ENCODE data around the gene SORCS3. TPM values are rescaled to one million over a fixed set of nuclear protein-coding genes. Genes with fewer than 3 reads are reported as not detected.

Gene SORCS3
- total RNA-seq, 1 experiment from 2014 or later, result 0.04 TPM

GRCh38 chr10:104665174-104665573, 24.1 kb downstream of the SORCS3 start:
- no peak overlapping the region for H2AFZ ChIP-seq (ENCODE audit: low read length)
- H3K79me1 ChIP-seq (ENCODE audit: insufficient read depth, low read depth, low read length, poor library complexity, severe bottlenecking), result no peaks in the 10 kb centered on the region
- no peak overlapping the region for H3K4me2 ChIP-seq (ENCODE audit: insufficient read depth, insufficient read length, low read length)
- DNase-seq, result no peak
- no peak overlapping the region for H3K18ac ChIP-seq (ENCODE audit: insufficient read length, low read depth, low read length)
- no peak overlapping the region for H2BK15ac ChIP-seq (ENCODE audit: low read depth, low read length)
- H3K4ac ChIP-seq (ENCODE audit: low read depth, low read length), result no peak overlapping the region
- no peaks in the 10 kb centered on the region for H3K4me1 ChIP-seq (ENCODE audit: insufficient read depth, low read length)
- TF ChIP-seq CTCF (conservative IDR thresholded peaks at IDR 0.05), result no peak
- H3T11ph ChIP-seq (ENCODE audit: low read length), result no peak overlapping the region
- no peaks in the 10 kb centered on the region for H3K79me2 ChIP-seq (ENCODE audit: insufficient read depth, low read length)
- no peaks in the 10 kb centered on the region for H3K36me3 Mint-ChIP-seq (ENCODE audit: insufficient read depth in 1 of 3, low read depth in 3 of 3)
- H3K14ac ChIP-seq (ENCODE audit: insufficient read depth, low read length), result no peak overlapping the region
- no peak overlapping the region for H3K4me3 Mint-ChIP-seq
- peaks cover 4 to 10% of the 10 kb centered on the region in 2 experiments for H3K4me1 Mint-ChIP-seq
- H2BK20ac ChIP-seq (ENCODE audit: low read depth, low read length, poor library complexity, severe bottlenecking), result no peak overlapping the region
- H4K20me1 ChIP-seq (ENCODE audit: control insufficient read depth, insufficient read depth, insufficient read length), result no peaks in the 10 kb centered on the region
- H3K23ac ChIP-seq (ENCODE audit: insufficient read length, low read depth, low read length), result no peak overlapping the region
- no peak overlapping the region for H2BK120ac ChIP-seq (ENCODE audit: low read depth, low read length, poor library complexity, severe bottlenecking)
- H3K27ac Mint-ChIP-seq, result no peak overlapping the region
- no CpG with 5 or more reads among the region's 4 CpGs for WGBS (ENCODE audit: extremely low coverage, insufficient read length, low lambda C conversion rate)
- H3K27me3 ChIP-seq (ENCODE audit: insufficient read depth, low read length), result no peaks in the 10 kb centered on the region
- H2BK12ac ChIP-seq (ENCODE audit: insufficient read length, low read depth, low read length), result no peak overlapping the region
- no peak overlapping the region for H2AK5ac ChIP-seq (ENCODE audit: insufficient read length, low read length)
- H3K27ac ChIP-seq (ENCODE audit: insufficient read length, low read depth, low read length), result no peak overlapping the region
- H2BK5ac ChIP-seq (ENCODE audit: insufficient read length, low read length), result no peak overlapping the region
- H3K9me3 ChIP-seq (ENCODE audit: control insufficient read depth, low read depth, low read length), result no peaks in the 10 kb centered on the region
- H4K5ac ChIP-seq (ENCODE audit: insufficient read length, low read depth, low read length), result no peak overlapping the region
- H4K8ac ChIP-seq (replicated peaks; ENCODE audit: insufficient read length, low read depth, low read length), result no peak overlapping the region
- no peaks in the 10 kb centered on the region for H3K23me2 ChIP-seq (ENCODE audit: insufficient read length, low read depth, low read length, poor library complexity, severe bottlenecking)
- no peaks in the 10 kb centered on the region; a peak in 2 of 5 replicates for H3K9me3 Mint-ChIP-seq
- peaks cover 22% of the 10 kb centered on the region for H3K27me3 Mint-ChIP-seq (ENCODE audit: low read depth)
- H4K91ac ChIP-seq (ENCODE audit: insufficient read length, low read depth, low read length), result no peak overlapping the region
- no peak overlapping the region for H3K9ac ChIP-seq (ENCODE audit: extremely low read depth, insufficient read length, low read length)
- H3K56ac ChIP-seq (ENCODE audit: insufficient read length, low read depth, low read length), result no peak overlapping the region

Measured in H9 (cell line).